VCaP (cell line): ENCODE results near the gene CACNA2D3.

ENCODE experiments used
- H3K27ac ChIP-seq: fragments of 450-650 bp; 2 replicates; pipeline ENCODE4 v1.5.1; 2017
- TF ChIP-seq, protein P1 (sequence below): fragments of 450-650 bp; conservative IDR thresholded peaks from 2 replicates; pipeline ENCODE4 v1.5.1; 2017; ENCODE audit warnings: mild to moderate bottlenecking, moderate library complexity

The CACNA2D3 gene

GRCh38 chr3:55017876-55018275 lies 895.5 kb downstream of the CACNA2D3 start:
- no peak overlapping the region for H3K27ac ChIP-seq
- TF ChIP-seq, protein P1, sequence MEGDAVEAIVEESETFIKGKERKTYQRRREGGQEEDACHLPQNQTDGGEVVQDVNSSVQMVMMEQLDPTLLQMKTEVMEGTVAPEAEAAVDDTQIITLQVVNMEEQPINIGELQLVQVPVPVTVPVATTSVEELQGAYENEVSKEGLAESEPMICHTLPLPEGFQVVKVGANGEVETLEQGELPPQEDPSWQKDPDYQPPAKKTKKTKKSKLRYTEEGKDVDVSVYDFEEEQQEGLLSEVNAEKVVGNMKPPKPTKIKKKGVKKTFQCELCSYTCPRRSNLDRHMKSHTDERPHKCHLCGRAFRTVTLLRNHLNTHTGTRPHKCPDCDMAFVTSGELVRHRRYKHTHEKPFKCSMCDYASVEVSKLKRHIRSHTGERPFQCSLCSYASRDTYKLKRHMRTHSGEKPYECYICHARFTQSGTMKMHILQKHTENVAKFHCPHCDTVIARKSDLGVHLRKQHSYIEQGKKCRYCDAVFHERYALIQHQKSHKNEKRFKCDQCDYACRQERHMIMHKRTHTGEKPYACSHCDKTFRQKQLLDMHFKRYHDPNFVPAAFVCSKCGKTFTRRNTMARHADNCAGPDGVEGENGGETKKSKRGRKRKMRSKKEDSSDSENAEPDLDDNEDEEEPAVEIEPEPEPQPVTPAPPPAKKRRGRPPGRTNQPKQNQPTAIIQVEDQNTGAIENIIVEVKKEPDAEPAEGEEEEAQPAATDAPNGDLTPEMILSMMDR, result no peak

- no peak overlapping the region for H3K27ac ChIP-seq
- TF ChIP-seq, protein P1, result no peak
Observed at GRCh38 chr3:55030938-55031337, 908.6 kb downstream of the CACNA2D3 start.

GRCh38 chr3:55036883-55037577 lies 914.7 kb downstream of the CACNA2D3 start:
- H3K27ac ChIP-seq, result no peak overlapping the region
- TF ChIP-seq, protein P1, result no peak

- TF ChIP-seq, protein P1, result peak; percentile 66
Observed at GRCh38 chr3:55042591-55042990, 920.2 kb downstream of the CACNA2D3 start.

DNA sequence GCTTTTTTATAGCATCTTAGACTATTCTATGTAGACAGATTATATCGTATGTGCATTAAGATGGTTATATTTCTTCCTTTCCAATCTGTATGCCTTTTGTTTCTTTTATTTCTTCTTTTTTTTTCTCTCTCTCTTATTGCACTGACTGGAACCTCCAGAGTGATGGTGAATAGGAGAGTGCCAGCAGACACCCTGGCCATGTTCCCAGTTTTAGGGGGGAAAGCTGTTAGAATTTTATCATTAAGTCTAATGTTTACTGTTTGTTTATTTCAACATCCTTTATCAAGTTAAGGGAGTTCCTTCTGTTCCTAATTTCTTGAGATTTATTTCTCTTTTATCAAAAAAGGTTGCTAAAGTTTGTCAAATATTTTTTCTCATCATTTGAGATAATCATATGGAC lies 922.1 kb downstream of the CACNA2D3 start:
- TF ChIP-seq, protein P1, result no peak
- no peak overlapping the region for H3K27ac ChIP-seq

More at GRCh38 chr3:55042591-55042990, 920.2 kb downstream of the CACNA2D3 start:
- H3K27ac ChIP-seq, result no peak overlapping the region

- TF ChIP-seq, protein P1, result no peak
- H3K27ac ChIP-seq, result no peak overlapping the region
Observed at GRCh38 chr3:55059027-55059629, 936.8 kb downstream of the CACNA2D3 start.

DNA sequence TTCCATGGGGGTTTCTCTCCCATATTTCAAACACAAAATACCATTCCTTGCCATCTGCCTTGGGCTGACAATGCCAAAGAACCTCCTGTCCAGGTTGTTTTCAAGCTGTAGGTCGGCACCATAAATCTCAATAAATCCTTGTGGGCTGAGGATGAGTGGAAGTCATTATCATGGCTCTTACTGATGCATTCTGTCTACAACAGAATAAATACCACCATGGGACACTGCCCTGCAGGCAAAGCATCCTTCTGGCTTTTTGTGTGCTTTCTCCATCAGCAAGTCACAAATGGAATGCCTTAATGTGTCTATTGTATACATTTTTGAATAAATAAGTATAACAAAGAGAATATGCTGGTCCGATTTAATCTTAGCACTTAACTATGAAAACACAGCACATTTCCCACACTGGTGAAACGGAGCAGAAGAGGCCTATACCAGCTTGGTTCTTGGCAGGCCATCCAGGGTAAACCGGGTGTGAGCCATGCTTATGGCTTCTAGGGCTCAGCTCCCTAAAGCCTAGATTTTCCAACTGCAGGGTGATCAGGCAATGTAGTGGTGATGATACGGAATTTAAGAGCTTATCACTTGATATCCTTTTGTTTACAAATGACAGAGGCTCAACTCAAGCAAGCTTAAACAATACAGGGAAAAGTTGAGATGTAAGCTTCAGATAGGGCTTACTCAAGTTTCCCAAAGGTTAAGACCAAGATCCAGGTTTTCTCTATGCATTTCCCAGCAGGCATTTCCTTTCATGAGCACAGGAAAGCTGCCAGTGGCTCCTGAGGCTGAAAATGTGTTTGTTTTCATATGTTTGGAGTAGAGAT lies 938.8 kb downstream of the CACNA2D3 start:
- H3K27ac ChIP-seq, result no peak overlapping the region
- TF ChIP-seq, protein P1, result no peak
